HEK293T (cell line): ENCODE data around the gene MYG1.

Experiments used
- ARNT ChIP-seq: fragments of 450-650 bp; IDR thresholded peaks from 2 replicates; pipeline ENCODE4 v1.6.1; 2017; ENCODE audit warnings: mild to moderate bottlenecking
- BHLHE40 ChIP-seq: fragments of 450-650 bp; IDR thresholded peaks from 2 replicates; pipeline ENCODE4 v1.6.1; 2016; ENCODE audit warnings: mild to moderate bottlenecking, moderate library complexity, borderline replicate concordance
- ELF4 ChIP-seq: fragments of 450-650 bp; IDR thresholded peaks from 2 replicates; pipeline ENCODE4 v1.6.1; 2017; ENCODE audit warnings: antibody characterized with exemption
- FOXM1 ChIP-seq: fragments of 450-650 bp; IDR thresholded peaks from 2 replicates; pipeline ENCODE4 v1.6.1; 2017; ENCODE audit warnings: mild to moderate bottlenecking, borderline replicate concordance
- HDGF ChIP-seq: fragments of 450-650 bp; IDR thresholded peaks from 2 replicates; pipeline ENCODE4 v1.6.1; 2017; ENCODE audit warnings: antibody characterized with exemption, borderline replicate concordance
- LEF1 ChIP-seq: fragments of 450-650 bp; IDR thresholded peaks from 2 replicates; pipeline ENCODE4 v1.6.1; 2017; ENCODE audit warnings: mild to moderate bottlenecking, borderline replicate concordance
- NFRKB ChIP-seq: fragments of 450-650 bp; IDR thresholded peaks from 2 replicates; pipeline ENCODE4 v1.6.1; 2016; ENCODE audit warnings: mild to moderate bottlenecking, moderate library complexity
- SP1 ChIP-seq: fragments of 450-650 bp; IDR thresholded peaks from 2 replicates; pipeline ENCODE4 v1.6.1; 2017
- SUZ12 ChIP-seq: fragments of 450-650 bp; IDR thresholded peaks from 2 replicates; pipeline ENCODE4 v1.6.1; 2016; ENCODE audit warnings: mild to moderate bottlenecking
- TARDBP ChIP-seq: fragments of 450-650 bp; IDR thresholded peaks from 2 replicates; pipeline ENCODE4 v1.6.1; 2016
- ZNF384 ChIP-seq: fragments of 450-650 bp; IDR thresholded peaks from 2 replicates; pipeline ENCODE4 v1.6.1; 2016
- TF ChIP-seq, protein P1 (sequence below): fragments of 450-650 bp; IDR thresholded peaks from 2 replicates; pipeline ENCODE4 v1.6.1; 2016

DNA sequence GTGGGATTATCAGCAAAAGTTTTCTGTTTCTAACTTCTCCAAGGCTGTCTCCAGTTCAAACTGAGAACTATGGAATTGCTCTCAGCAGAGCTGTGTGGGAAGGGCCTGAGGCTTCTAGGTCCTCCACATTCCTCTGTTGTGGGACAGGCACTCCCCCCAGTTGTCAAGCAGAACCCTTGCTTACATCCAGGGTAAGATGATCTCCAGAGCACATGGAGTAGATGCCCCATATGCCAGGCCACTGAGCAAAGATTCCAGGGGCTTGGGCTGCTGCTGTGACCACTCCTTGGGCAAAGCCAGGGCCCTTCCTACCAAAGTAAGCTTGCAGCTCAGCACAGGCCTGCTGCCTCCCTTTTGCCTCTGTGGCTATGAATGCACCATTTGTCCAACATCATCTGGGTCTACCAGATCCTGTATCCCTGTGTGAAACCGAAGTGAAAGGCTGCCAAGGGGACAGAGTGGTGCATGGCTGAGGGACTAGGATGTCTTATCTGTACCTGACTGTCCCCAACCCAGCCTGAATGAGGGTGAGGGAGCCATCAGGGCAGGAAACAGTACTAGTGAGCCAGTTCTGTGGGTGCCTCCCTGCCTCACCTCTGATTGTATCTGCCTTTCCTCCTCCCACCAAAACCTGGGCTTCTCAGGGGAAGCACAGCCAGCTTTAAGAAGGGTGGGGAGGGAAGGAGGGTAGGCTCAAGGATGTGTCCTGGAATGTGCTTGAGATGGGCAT lies 44.5 kb upstream of the MYG1 start:
- TF ChIP-seq BHLHE40 (no peak), SP1 (no peak), ZNF384 (no peak), SUZ12 (no peak), HDGF (no peak), FOXM1 (no peak), NFRKB (no peak), ELF4 (no peak), ARNT (no peak), TARDBP (no peak), LEF1 (no peak)
- TF ChIP-seq, protein P1, sequence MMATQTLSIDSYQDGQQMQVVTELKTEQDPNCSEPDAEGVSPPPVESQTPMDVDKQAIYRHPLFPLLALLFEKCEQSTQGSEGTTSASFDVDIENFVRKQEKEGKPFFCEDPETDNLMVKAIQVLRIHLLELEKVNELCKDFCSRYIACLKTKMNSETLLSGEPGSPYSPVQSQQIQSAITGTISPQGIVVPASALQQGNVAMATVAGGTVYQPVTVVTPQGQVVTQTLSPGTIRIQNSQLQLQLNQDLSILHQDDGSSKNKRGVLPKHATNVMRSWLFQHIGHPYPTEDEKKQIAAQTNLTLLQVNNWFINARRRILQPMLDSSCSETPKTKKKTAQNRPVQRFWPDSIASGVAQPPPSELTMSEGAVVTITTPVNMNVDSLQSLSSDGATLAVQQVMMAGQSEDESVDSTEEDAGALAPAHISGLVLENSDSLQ, result no peak
